Measurements from ENCODE around the gene CRYBB3. TPM values are rescaled to one million over a fixed set of nuclear protein-coding genes. Genes with fewer than 3 reads are reported as not detected.

CRYBB3 gene
- total RNA-seq, 1 donor from 2014 or later = 0.43 TPM

GRCh38 chr22:25205847-25206246 is 6.2 kb downstream of the CRYBB3 start:
- no peaks in the 10 kb centered on the region for H3K4me1 Mint-ChIP-seq (ENCODE audit: low read depth, unreplicated experiment)
- no peak overlapping the region for H3K4me3 Mint-ChIP-seq (ENCODE audit: unreplicated experiment)
- H3K27ac ChIP-seq (ENCODE audit: low read depth, low read length) = no peak overlapping the region
- H3K4me1 ChIP-seq (ENCODE audit: insufficient read depth, low read length) = no peaks in the 10 kb centered on the region
- no peaks in the 10 kb centered on the region for H3K27me3 ChIP-seq (ENCODE audit: insufficient read depth, low read length)
- H3K36me3 Mint-ChIP-seq (ENCODE audit: low read depth, unreplicated experiment) = no peaks in the 10 kb centered on the region
- H3K79me2 ChIP-seq (ENCODE audit: insufficient read depth, low read length) = no peaks in the 10 kb centered on the region
- no peaks in the 10 kb centered on the region for H3K9me3 Mint-ChIP-seq (ENCODE audit: unreplicated experiment)
- H3K9me3 ChIP-seq (ENCODE audit: insufficient read depth, low read depth, low read length) = no peaks in the 10 kb centered on the region
- no peak overlapping the region for H3K4me3 ChIP-seq (ENCODE audit: insufficient read depth, low read depth, low read length)
- no peaks in the 10 kb centered on the region for H3K27me3 Mint-ChIP-seq (ENCODE audit: low read depth, unreplicated experiment)
- no peak for FAIRE-seq
- no peak overlapping the region for H3K9ac ChIP-seq (ENCODE audit: low read length)
- no peak overlapping the region for H3K4me2 ChIP-seq (ENCODE audit: low read length)
- no peak overlapping the region for H3K27ac Mint-ChIP-seq (ENCODE audit: unreplicated experiment)
- H2AFZ ChIP-seq (ENCODE audit: low read depth, low read length) = no peak overlapping the region
- no peak for DNase-seq (ENCODE audit: low read depth)
- no peak for TF ChIP-seq EZH2 (IDR thresholded peaks at IDR 0.05; ENCODE audit: insufficient read depth, low read length)
- TF ChIP-seq, protein P1, sequence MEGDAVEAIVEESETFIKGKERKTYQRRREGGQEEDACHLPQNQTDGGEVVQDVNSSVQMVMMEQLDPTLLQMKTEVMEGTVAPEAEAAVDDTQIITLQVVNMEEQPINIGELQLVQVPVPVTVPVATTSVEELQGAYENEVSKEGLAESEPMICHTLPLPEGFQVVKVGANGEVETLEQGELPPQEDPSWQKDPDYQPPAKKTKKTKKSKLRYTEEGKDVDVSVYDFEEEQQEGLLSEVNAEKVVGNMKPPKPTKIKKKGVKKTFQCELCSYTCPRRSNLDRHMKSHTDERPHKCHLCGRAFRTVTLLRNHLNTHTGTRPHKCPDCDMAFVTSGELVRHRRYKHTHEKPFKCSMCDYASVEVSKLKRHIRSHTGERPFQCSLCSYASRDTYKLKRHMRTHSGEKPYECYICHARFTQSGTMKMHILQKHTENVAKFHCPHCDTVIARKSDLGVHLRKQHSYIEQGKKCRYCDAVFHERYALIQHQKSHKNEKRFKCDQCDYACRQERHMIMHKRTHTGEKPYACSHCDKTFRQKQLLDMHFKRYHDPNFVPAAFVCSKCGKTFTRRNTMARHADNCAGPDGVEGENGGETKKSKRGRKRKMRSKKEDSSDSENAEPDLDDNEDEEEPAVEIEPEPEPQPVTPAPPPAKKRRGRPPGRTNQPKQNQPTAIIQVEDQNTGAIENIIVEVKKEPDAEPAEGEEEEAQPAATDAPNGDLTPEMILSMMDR (IDR thresholded peaks at IDR 0.05; ENCODE audit: insufficient read depth, low read depth, low read length) = no peak
- no peaks in the 10 kb centered on the region for H3K36me3 ChIP-seq (ENCODE audit: insufficient read depth, low read length)
- no peaks in the 10 kb centered on the region for H4K20me1 ChIP-seq (ENCODE audit: insufficient read depth, low read length)

GRCh38 chr22:25206998-25207397 is 7.3 kb downstream of the CRYBB3 start:
- Mint-ChIP-seq H3K27me3 (ENCODE audit: low read depth, unreplicated experiment) (peaks cover 3% of the 10 kb centered on the region), H3K4me1 (ENCODE audit: low read depth, unreplicated experiment) (no peaks in the 10 kb centered on the region), H3K9me3 (ENCODE audit: unreplicated experiment) (peaks cover under 1% of the 10 kb centered on the region), H3K36me3 (ENCODE audit: low read depth, unreplicated experiment) (no peaks in the 10 kb centered on the region), H3K27ac (ENCODE audit: unreplicated experiment) (no peak overlapping the region), H3K4me3 (ENCODE audit: unreplicated experiment) (no peak overlapping the region)
- Histone ChIP-seq H3K9me3 (ENCODE audit: insufficient read depth, low read depth, low read length) (no peaks in the 10 kb centered on the region), H3K9ac (ENCODE audit: low read length) (no peak overlapping the region), H2AFZ (ENCODE audit: low read depth, low read length) (no peak overlapping the region), H3K4me1 (ENCODE audit: insufficient read depth, low read length) (no peaks in the 10 kb centered on the region), H3K27ac (ENCODE audit: low read depth, low read length) (no peak overlapping the region), H3K79me2 (ENCODE audit: insufficient read depth, low read length) (no peaks in the 10 kb centered on the region), H3K4me2 (ENCODE audit: low read length) (no peak overlapping the region), H4K20me1 (ENCODE audit: insufficient read depth, low read length) (no peaks in the 10 kb centered on the region), H3K27me3 (ENCODE audit: insufficient read depth, low read length) (no peaks in the 10 kb centered on the region), H3K36me3 (ENCODE audit: insufficient read depth, low read length) (no peaks in the 10 kb centered on the region), H3K4me3 (ENCODE audit: insufficient read depth, low read depth, low read length) (no peak overlapping the region)
- no peak for TF ChIP-seq EZH2 (IDR thresholded peaks at IDR 0.05; ENCODE audit: insufficient read depth, low read length)
- TF ChIP-seq, protein P1 (IDR thresholded peaks at IDR 0.05; ENCODE audit: insufficient read depth, low read depth, low read length) = no peak
- DNase-seq (ENCODE audit: low read depth) (no peak), FAIRE-seq (no peak)

GRCh38 chr22:25207553-25208157 is 8.0 kb downstream of the CRYBB3 start:
- no peaks in the 10 kb centered on the region for H3K36me3 ChIP-seq (ENCODE audit: insufficient read depth, low read length)
- peaks cover 3% of the 10 kb centered on the region for H3K27me3 Mint-ChIP-seq (ENCODE audit: low read depth, unreplicated experiment)
- no peak overlapping the region for H2AFZ ChIP-seq (ENCODE audit: low read depth, low read length)
- no peaks in the 10 kb centered on the region for H3K4me1 Mint-ChIP-seq (ENCODE audit: low read depth, unreplicated experiment)
- no peak for DNase-seq (ENCODE audit: low read depth)
- no peaks in the 10 kb centered on the region for H3K27me3 ChIP-seq (ENCODE audit: insufficient read depth, low read length)
- no peak overlapping the region for H3K4me3 Mint-ChIP-seq (ENCODE audit: unreplicated experiment)
- H3K79me2 ChIP-seq (ENCODE audit: insufficient read depth, low read length) = no peaks in the 10 kb centered on the region
- H3K27ac Mint-ChIP-seq (ENCODE audit: unreplicated experiment) = no peak overlapping the region
- H3K27ac ChIP-seq (ENCODE audit: low read depth, low read length) = no peak overlapping the region
- no peaks in the 10 kb centered on the region for H3K9me3 ChIP-seq (ENCODE audit: insufficient read depth, low read depth, low read length)
- TF ChIP-seq, protein P1 (IDR thresholded peaks at IDR 0.05; ENCODE audit: insufficient read depth, low read depth, low read length) = no peak
- TF ChIP-seq EZH2 (IDR thresholded peaks at IDR 0.05; ENCODE audit: insufficient read depth, low read length) = no peak
- peaks cover 4% of the 10 kb centered on the region for H3K9me3 Mint-ChIP-seq (ENCODE audit: unreplicated experiment)
- H3K9ac ChIP-seq (ENCODE audit: low read length) = no peak overlapping the region
- no peaks in the 10 kb centered on the region for H3K36me3 Mint-ChIP-seq (ENCODE audit: low read depth, unreplicated experiment)
- H3K4me3 ChIP-seq (ENCODE audit: insufficient read depth, low read depth, low read length) = no peak overlapping the region
- H3K4me1 ChIP-seq (ENCODE audit: insufficient read depth, low read length) = no peaks in the 10 kb centered on the region
- no peak for FAIRE-seq
- H3K4me2 ChIP-seq (ENCODE audit: low read length) = no peak overlapping the region
- H4K20me1 ChIP-seq (ENCODE audit: insufficient read depth, low read length) = no peaks in the 10 kb centered on the region

All from astrocyte (in vitro differentiated cells and primary cell).